ENCODE results near the gene RAB12. TPM values are rescaled to one million over a fixed set of nuclear protein-coding genes. Genes with fewer than 3 reads are reported as not detected.

Gene RAB12
- total RNA-seq, 1 donor from 2014 or later = 41.4 TPM

GRCh38 chr18:8617907-8618306 lies 8.7 kb downstream of the RAB12 start:
- H2AFZ ChIP-seq (replicated peaks) = no peak overlapping the region
- H4K20me1 ChIP-seq (ENCODE audit: low read depth) = peaks cover 44% of the 10 kb centered on the region
- Mint-ChIP-seq H3K36me3 (peaks cover 23% of the 10 kb centered on the region), H3K9me3 (peaks cover 2% of the 10 kb centered on the region), H3K27ac (peak overlapping the region; percentile 8), H3K27me3 (ENCODE audit: insufficient read depth, low read depth) (peaks cover 2% of the 10 kb centered on the region), H3K4me3 (no peak overlapping the region), H3K4me1 (peaks cover 16% of the 10 kb centered on the region)
- H3K4me2 ChIP-seq = no peak overlapping the region
- TF ChIP-seq EZH2phosphoT487 (IDR thresholded peaks at IDR 0.05) (no peak), CTCF (IDR thresholded peaks at IDR 0.05) (no peak)
- H3K79me2 ChIP-seq (ENCODE audit: low read depth) = peaks cover 100% of the 10 kb centered on the region
- no peak overlapping the region for H3K4me3 ChIP-seq
- H3K27ac ChIP-seq = no peak overlapping the region
- H3K9ac ChIP-seq = no peak overlapping the region
- H3K9me3 ChIP-seq (ENCODE audit: low read depth) = no peaks in the 10 kb centered on the region
- DNase-seq (ENCODE audit: low spot score) = no peak
- no peaks in the 10 kb centered on the region for H3F3A ChIP-seq (ENCODE audit: low read depth)
- H3K36me3 ChIP-seq = no peaks in the 10 kb centered on the region
- H3K4me1 ChIP-seq = no peaks in the 10 kb centered on the region
- no peaks in the 10 kb centered on the region for H3K27me3 ChIP-seq

- H3K4me1 ChIP-seq = no peaks in the 10 kb centered on the region
- H3K4me1 Mint-ChIP-seq = peaks cover 24% of the 10 kb centered on the region
Observed at GRCh38 chr18:8619041-8619440, 9.8 kb downstream of the RAB12 start.

GRCh38 chr18:8619835-8620577 lies 10.8 kb downstream of the RAB12 start:
- no peaks in the 10 kb centered on the region for H3K4me1 ChIP-seq
- Mint-ChIP-seq H3K36me3 (peaks cover 21% of the 10 kb centered on the region), H3K27ac (no peak overlapping the region), H3K4me3 (no peak overlapping the region), H3K9me3 (peaks cover 2% of the 10 kb centered on the region), H3K27me3 (ENCODE audit: insufficient read depth, low read depth) (peaks cover 2% of the 10 kb centered on the region), H3K4me1 (peaks cover 22% of the 10 kb centered on the region)
- no peak for DNase-seq (ENCODE audit: low spot score)
- no peak overlapping the region for H2AFZ ChIP-seq (replicated peaks)
- peaks cover 39% of the 10 kb centered on the region for H4K20me1 ChIP-seq (ENCODE audit: low read depth)
- no peak overlapping the region for H3K4me2 ChIP-seq
- TF ChIP-seq EZH2 (IDR thresholded peaks at IDR 0.05) (no peak), CTCF (IDR thresholded peaks at IDR 0.05) (no peak), EZH2phosphoT487 (IDR thresholded peaks at IDR 0.05) (no peak)
- no peak overlapping the region for H3K27ac ChIP-seq
- no peaks in the 10 kb centered on the region for H3F3A ChIP-seq (ENCODE audit: low read depth)
- no peaks in the 10 kb centered on the region for H3K27me3 ChIP-seq
- H3K79me2 ChIP-seq (ENCODE audit: low read depth) = peaks cover 99% of the 10 kb centered on the region
- no peak overlapping the region for H3K9ac ChIP-seq
- H3K9me3 ChIP-seq (ENCODE audit: low read depth) = no peaks in the 10 kb centered on the region
- no peaks in the 10 kb centered on the region for H3K36me3 ChIP-seq
- no peak overlapping the region for H3K4me3 ChIP-seq

More at GRCh38 chr18:8619041-8619440, 9.8 kb downstream of the RAB12 start:
- DNase-seq (ENCODE audit: low spot score) = no peak
- Histone ChIP-seq H3K36me3 (no peaks in the 10 kb centered on the region), H3F3A (ENCODE audit: low read depth) (no peaks in the 10 kb centered on the region), H4K20me1 (ENCODE audit: low read depth) (peaks cover 42% of the 10 kb centered on the region), H3K4me3 (no peak overlapping the region), H3K9ac (no peak overlapping the region), H3K79me2 (ENCODE audit: low read depth) (peaks cover 99% of the 10 kb centered on the region), H3K4me2 (no peak overlapping the region), H3K27ac (no peak overlapping the region), H3K9me3 (ENCODE audit: low read depth) (no peaks in the 10 kb centered on the region), H2AFZ (replicated peaks) (no peak overlapping the region), H3K27me3 (no peaks in the 10 kb centered on the region)
- H3K27ac Mint-ChIP-seq = no peak overlapping the region
- H3K4me3 Mint-ChIP-seq = no peak overlapping the region
- H3K9me3 Mint-ChIP-seq = peaks cover 2% of the 10 kb centered on the region
- no peak for TF ChIP-seq EZH2 (IDR thresholded peaks at IDR 0.05)
- TF ChIP-seq CTCF (IDR thresholded peaks at IDR 0.05) = no peak
- no peak for TF ChIP-seq EZH2phosphoT487 (IDR thresholded peaks at IDR 0.05)
- H3K27me3 Mint-ChIP-seq (ENCODE audit: insufficient read depth, low read depth) = peaks cover 2% of the 10 kb centered on the region
- peaks cover 24% of the 10 kb centered on the region for H3K36me3 Mint-ChIP-seq

Data from neural progenitor cell (in vitro differentiated cells).